Ishikawa (cell line): ENCODE measurements around the gene KCNJ4.

Experiments used
- CEBPB ChIP-seq: IDR thresholded peaks from 2 replicates; pipeline ENCODE4 v1.6.1; 2012
- CREB1 ChIP-seq: IDR thresholded peaks from 2 replicates; pipeline ENCODE4 v1.6.1; 2012; ENCODE audit warnings: low read depth
- EGR1 ChIP-seq: IDR thresholded peaks from 2 replicates; pipeline ENCODE4 v1.6.1; 2012
- EP300 ChIP-seq: IDR thresholded peaks from 2 replicates; pipeline ENCODE4 v1.6.1; 2012; ENCODE audit warnings: borderline replicate concordance
- MAX ChIP-seq: IDR thresholded peaks from 2 replicates; pipeline ENCODE4 v1.6.1; 2012
- RAD21 ChIP-seq: IDR thresholded peaks from 2 replicates; pipeline ENCODE4 v1.6.1; 2012; ENCODE audit warnings: low read depth
- REST ChIP-seq: IDR thresholded peaks from 2 replicates; pipeline ENCODE4 v1.6.1; 2012; ENCODE audit warnings: low read depth, mild to moderate bottlenecking
- TAF1 ChIP-seq: IDR thresholded peaks from 2 replicates; pipeline ENCODE4 v1.6.1; 2012; ENCODE audit warnings: low read depth, mild to moderate bottlenecking
- TCF12 ChIP-seq: IDR thresholded peaks from 2 replicates; pipeline ENCODE4 v1.6.1; 2012; ENCODE audit warnings: low read depth
- YY1 ChIP-seq: IDR thresholded peaks from 2 replicates; pipeline ENCODE4 v1.6.1; 2012; ENCODE audit warnings: low read depth
- ZBTB7A ChIP-seq: IDR thresholded peaks from 2 replicates; pipeline ENCODE4 v1.6.1; 2012; ENCODE audit warnings: low read depth

DNA sequence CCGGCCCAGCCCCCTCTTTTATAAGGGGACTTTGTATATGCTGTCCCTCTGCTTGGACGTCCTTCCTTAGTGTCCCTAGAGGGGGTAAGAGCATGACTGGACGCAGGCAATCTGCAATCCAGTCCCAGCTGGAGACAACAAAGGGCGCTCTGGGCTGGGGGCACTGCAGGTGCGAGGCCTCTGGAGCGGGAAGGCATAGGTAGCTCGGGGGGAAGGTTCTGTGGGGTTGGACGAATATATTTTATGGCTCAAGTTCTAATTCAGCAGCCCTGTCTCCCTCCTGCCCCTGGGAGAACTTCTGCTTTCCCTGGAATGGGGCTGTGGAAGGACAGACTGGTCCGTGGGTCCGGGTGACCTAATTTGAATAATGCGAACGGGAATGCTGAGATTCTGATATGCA, 40.0 kb downstream of the KCNJ4 start:
- TF ChIP-seq ZBTB7A: no peak
- no peak for TF ChIP-seq CEBPB
- no peak for TF ChIP-seq REST
- no peak for TF ChIP-seq CREB1
- TF ChIP-seq EP300: no peak
- no peak for TF ChIP-seq TCF12
- no peak for TF ChIP-seq RAD21
- no peak for TF ChIP-seq EGR1
- TF ChIP-seq TAF1: no peak
- TF ChIP-seq YY1: no peak
- TF ChIP-seq MAX: no peak
